Neutrophil (primary cell): ENCODE results near the gene SP4.
A peak's percentile ranks its signal among the peaks of the same experiment; 100 is the strongest.

Experiments
- H3K27ac ChIP-seq: fragments of 200-600 bp; sonication (generic); 2 replicates; pipeline ENCODE4 v1.5.1; 2016; ENCODE audit warnings: mild to moderate bottlenecking, moderate library complexity
- H3K27me3 ChIP-seq: fragments of 200-600 bp; sonication (generic); 2 replicates; pipeline ENCODE4 v1.6.0; 2016; ENCODE audit warnings: mild to moderate bottlenecking
- H3K36me3 ChIP-seq: fragments of 200-600 bp; sonication (generic); 2 replicates; pipeline ENCODE4 v1.5.1; 2017
- H3K4me1 ChIP-seq, 2 experiments: fragments of 200-600 bp in 1 of 2; sonication (generic) in 1 of 2; 1 replicate in 1 of 2; 2 replicates in 1 of 2; pipeline versions ENCODE4 v1.5.1 to v1.6.1; 2013 to 2016; ENCODE audit warnings: low read depth in 1 of 2, low read length in 1 of 2, mild to moderate bottlenecking in 1 of 2, moderate library complexity in 1 of 2; ENCODE audit not compliant: control insufficient read depth in 1 of 2, insufficient read depth in 1 of 2
- H3K4me3 ChIP-seq, 2 experiments: fragments of 200-600 bp in 1 of 2; sonication (generic) in 1 of 2; 1 replicate in 1 of 2; 2 replicates in 1 of 2; pipeline ENCODE4 v1.5.1; 2013 to 2016; ENCODE audit warnings: low read depth in 1 of 2, low read length in 1 of 2, mild to moderate bottlenecking in 1 of 2, moderate library complexity in 1 of 2
- H3K9me3 ChIP-seq: fragments of 200-600 bp; sonication (generic); 2 replicates; pipeline ENCODE4 v1.5.1; 2016
- TF ChIP-seq, protein P1 (sequence below): fragments of 200-600 bp; sonication (generic); IDR thresholded peaks from 2 replicates; pipeline ENCODE4 v1.5.1; 2016; ENCODE audit warnings: antibody characterized with exemption

Gene SP4

GRCh38 chr7:21427871-21428658 lies at the start of gene SP4:
SP4 (plus strand) TSS chr7:21428083; CDS start chr7:21428252, 169 bp downstream.
- peaks cover 14% of the 10 kb centered on the region for H3K36me3 ChIP-seq
- TF ChIP-seq, protein P1, sequence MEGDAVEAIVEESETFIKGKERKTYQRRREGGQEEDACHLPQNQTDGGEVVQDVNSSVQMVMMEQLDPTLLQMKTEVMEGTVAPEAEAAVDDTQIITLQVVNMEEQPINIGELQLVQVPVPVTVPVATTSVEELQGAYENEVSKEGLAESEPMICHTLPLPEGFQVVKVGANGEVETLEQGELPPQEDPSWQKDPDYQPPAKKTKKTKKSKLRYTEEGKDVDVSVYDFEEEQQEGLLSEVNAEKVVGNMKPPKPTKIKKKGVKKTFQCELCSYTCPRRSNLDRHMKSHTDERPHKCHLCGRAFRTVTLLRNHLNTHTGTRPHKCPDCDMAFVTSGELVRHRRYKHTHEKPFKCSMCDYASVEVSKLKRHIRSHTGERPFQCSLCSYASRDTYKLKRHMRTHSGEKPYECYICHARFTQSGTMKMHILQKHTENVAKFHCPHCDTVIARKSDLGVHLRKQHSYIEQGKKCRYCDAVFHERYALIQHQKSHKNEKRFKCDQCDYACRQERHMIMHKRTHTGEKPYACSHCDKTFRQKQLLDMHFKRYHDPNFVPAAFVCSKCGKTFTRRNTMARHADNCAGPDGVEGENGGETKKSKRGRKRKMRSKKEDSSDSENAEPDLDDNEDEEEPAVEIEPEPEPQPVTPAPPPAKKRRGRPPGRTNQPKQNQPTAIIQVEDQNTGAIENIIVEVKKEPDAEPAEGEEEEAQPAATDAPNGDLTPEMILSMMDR: peak; percentile 54
- no peaks in the 10 kb centered on the region for H3K27me3 ChIP-seq
- peak within 1 kb of the TSS; percentile 95 for H3K27ac ChIP-seq
- no peaks in the 10 kb centered on the region for H3K9me3 ChIP-seq
- peak within 1 kb of the TSS; percentile 87 to 100 for H3K4me3 ChIP-seq
- peaks cover 28 to 52% of the 10 kb centered on the region in 2 experiments for H3K4me1 ChIP-seq

DNA sequence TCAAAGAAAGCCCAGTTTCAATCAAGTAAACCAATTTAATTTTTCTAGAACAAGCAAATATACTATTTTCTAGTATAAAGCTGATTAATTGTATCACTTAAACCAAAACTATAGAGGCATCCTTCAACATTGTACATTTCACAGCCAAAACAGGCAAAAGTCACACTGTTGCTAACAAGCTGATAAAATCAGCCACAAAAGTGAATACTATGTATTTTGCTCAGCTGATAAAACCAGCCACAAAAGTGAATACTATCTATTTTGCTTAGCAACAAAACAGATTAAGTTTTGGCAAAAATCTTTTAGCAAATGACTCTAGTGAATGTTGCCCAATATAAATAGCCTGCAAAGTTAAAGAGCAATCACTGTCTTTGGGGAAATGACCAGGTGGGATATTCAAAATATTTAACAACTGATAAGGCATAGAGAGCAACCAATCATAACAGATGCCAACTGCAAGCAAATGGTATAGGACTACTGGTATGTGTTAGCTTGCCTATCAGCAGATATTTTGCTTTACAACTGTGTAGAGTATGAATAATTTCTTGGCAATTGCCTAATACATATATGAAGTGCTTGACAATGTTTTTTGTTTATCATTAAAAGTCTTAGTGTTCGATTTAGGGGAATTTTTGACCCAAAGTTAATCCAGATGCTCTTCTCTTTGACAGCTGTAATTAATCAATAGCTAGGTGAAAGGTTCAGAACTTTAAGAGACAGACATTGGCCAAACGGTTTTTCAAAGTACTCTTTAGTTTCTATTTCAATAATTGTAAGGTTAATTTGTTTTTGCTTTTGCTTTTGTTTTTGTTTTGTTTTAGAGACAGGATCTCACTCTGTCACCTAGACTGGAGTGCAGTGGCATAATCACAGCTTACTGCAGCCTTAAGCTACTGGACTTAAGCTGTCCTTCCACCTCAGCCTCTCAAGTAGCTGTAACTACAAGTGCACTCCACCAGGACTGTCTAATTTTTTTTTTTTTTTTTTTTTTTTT lies 44.4 kb upstream of the SP4 start:
- Histone ChIP-seq H3K4me1 (no peaks in the 10 kb centered on the region), H3K9me3 (no peaks in the 10 kb centered on the region), H3K27me3 (no peaks in the 10 kb centered on the region), H3K36me3 (no peaks in the 10 kb centered on the region), H3K4me3 (no peak overlapping the region), H3K27ac (no peak overlapping the region)
- TF ChIP-seq, protein P1: no peak

DNA sequence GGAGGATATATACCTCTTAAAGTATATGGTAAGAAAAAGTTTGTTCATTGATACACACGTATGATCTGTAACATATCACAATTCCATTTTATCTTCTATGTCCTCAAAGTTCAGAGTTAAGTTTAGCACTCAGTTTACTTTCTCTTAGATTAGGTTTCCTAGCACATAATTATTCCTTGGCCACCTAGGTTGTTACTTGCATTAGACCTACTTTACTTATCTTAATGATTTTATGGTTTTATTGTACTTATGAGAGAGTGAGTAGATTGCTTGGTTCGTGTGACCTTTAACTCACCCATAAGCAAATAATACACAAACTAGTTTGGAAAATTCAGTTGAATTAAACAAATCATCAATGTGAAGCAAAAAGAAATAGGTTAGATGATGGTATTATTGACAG lies 33.9 kb upstream of the SP4 start:
- H3K4me3 ChIP-seq: no peak overlapping the region
- H3K36me3 ChIP-seq: no peaks in the 10 kb centered on the region
- no peak overlapping the region for H3K27ac ChIP-seq
- H3K4me1 ChIP-seq: no peaks in the 10 kb centered on the region
- TF ChIP-seq, protein P1: no peak
- H3K9me3 ChIP-seq: no peaks in the 10 kb centered on the region
- no peaks in the 10 kb centered on the region for H3K27me3 ChIP-seq

GRCh38 chr7:21401944-21402343 lies 25.9 kb upstream of the SP4 start:
- Histone ChIP-seq H3K27ac (no peak overlapping the region), H3K4me1 (no peaks in the 10 kb centered on the region), H3K4me3 (no peak overlapping the region), H3K36me3 (no peaks in the 10 kb centered on the region), H3K27me3 (no peaks in the 10 kb centered on the region), H3K9me3 (no peaks in the 10 kb centered on the region)
- TF ChIP-seq, protein P1: no peak

DNA sequence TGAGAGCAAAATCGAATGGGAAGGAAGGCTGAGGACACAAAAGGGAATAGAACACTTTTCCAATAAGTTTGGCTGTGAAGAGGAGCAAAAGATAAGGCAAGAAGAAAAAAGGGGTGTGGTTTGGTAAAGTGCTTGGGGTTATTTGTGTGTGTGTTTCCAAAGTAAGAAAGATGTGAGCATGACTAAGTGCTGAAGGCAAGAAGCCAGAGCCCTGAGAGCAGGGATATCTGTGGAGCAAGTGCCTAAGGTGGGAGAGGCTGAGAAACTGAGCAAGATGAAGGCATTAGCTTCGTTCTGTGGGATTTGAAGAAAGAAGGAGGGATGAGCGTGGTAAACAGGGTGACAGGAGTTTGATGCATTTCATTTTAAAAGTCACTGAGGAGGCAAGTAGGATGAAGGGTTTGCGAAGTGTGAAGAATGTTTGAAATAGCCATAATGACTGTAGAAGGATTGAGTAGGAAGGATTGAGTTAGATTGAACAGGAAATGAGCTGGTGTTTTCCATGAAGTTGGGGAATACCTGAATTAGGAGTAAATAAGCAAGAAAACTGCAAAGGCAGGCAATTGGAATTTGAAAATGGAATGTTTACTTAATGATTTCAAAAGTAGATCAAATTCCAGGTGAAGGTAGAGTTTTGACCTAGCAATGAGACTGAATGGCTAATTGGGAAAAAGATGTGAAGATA lies 19.9 kb upstream of the SP4 start:
- Histone ChIP-seq H3K4me1 (no peaks in the 10 kb centered on the region), H3K9me3 (no peaks in the 10 kb centered on the region), H3K27me3 (no peaks in the 10 kb centered on the region), H3K4me3 (no peak overlapping the region), H3K27ac (no peak overlapping the region), H3K36me3 (no peaks in the 10 kb centered on the region)
- TF ChIP-seq, protein P1: no peak
